GM21423 (cell line): ENCODE measurements around the gene SYT3.

Experiments used
- ATAC-seq: cut with Tn5 transposase; IDR thresholded peaks from one replicate; pipeline ENCODE4 v1.9.1; 2021; ENCODE audit warnings: mild to moderate bottlenecking, moderate library complexity; ENCODE audit not compliant: unreplicated experiment

Gene SYT3, protein sequence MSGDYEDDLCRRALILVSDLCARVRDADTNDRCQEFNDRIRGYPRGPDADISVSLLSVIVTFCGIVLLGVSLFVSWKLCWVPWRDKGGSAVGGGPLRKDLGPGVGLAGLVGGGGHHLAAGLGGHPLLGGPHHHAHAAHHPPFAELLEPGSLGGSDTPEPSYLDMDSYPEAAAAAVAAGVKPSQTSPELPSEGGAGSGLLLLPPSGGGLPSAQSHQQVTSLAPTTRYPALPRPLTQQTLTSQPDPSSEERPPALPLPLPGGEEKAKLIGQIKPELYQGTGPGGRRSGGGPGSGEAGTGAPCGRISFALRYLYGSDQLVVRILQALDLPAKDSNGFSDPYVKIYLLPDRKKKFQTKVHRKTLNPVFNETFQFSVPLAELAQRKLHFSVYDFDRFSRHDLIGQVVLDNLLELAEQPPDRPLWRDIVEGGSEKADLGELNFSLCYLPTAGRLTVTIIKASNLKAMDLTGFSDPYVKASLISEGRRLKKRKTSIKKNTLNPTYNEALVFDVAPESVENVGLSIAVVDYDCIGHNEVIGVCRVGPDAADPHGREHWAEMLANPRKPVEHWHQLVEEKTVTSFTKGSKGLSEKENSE

DNA sequence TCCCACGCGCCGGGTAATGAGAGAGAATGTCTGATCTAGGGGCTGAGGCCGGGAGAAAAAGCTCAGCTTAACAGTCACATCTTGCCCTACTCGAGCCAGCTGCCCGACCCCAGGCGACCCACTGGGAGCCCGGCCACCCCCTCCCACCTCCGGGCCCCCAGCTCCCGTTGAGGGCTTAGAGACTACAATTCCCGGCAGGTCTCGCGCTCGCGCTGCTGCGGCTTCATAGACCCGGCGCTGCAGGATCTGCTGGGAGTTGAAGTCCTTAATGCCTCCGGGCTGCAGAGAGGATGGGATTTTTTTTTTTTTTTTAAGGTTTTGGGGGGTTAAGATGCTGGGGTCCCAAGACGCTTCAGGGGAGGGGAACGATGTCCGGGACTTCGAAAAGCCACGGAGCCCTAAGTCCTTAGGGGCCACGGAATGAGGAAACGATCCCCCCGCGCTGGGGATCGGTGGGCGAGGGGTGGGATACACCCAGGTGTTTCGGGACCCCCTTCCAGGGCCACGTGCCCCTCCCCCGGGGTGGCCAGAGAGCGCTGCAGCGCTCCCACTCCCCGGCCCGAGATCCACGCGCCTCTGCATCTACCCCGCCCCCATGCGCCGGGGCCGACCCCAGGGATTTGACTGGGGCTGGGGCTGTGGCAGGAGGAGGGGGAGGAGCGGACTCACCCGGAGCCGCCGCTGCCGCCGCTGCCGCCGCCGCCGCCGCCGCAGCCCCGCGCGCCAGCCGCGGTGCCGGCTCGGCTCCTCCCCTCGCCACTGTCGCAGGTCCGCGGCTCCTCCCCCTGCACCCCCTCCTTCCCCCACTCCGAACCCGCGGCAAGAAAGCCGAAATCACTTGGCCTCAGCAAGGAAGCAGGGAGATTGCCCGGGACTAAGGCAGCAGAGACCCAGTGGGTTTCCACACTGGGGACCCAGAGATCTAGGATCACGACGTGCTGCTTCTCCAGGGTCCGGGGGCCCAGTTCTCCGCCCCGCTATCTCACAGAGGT is at the start of gene SYT3:
Gene SYT3, minus strand, starts transcription at position 761 of the 992 bp plus-strand sequence. CDS start 2,470 bp downstream, outside the sequence.
- no peak for ATAC-seq

DNA sequence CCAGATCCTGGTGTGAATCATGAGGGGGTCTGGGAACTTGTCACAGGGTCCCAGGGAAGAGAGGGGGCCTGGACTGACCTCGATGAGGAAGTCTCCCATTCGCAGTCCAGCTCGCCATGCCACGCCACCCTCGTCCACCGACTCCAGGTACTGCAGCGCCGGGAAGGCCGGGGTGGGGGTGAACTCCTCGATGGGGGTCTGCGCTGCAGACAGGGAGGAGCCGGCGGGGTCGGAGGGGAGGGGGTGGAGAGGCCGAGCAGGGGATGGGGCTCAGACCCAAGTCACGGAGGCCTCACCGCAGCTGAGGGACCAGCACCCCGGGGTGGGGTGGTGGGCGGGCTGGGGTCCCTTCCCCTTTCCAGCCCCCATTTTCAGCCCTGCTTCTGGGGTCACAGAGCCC is 49.1 kb upstream of the SYT3 start:
- no peak for ATAC-seq

DNA sequence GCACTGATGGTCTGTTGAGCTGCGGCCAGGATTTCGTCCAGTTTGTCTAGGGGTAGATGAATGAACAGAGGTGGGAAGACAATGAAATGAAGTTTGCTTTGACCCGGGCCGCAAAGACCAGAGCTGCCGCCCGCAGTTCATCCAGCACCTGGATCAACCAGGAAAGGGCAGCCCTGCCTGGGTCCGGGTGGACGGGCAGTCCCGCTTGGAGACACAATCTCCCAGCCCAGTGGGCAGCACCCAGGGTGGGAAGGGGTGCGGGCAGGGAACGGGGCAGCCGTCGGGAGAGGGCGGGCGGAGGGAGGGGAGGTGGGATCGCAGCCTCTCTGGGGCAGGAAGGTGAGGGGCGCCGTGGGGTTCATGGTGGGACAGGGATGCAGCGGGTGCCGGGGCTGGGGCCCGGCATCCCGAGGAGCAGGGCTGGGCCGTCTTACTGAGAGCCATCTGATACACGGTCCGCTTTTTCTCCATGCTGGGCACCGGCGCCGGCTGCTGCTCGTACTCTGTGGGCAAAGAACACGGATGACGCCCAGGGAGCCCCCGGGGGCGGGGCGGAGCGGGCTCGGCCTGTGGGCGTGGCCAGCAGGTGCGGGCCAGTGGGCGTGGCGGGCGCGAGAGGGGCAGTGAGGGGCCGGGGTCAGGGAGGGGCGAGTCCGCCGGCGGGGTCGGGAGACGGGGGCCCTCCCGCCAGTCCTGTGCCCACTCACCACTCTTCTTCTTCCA is 46.8 kb upstream of the SYT3 start:
- ATAC-seq, result no peak

DNA sequence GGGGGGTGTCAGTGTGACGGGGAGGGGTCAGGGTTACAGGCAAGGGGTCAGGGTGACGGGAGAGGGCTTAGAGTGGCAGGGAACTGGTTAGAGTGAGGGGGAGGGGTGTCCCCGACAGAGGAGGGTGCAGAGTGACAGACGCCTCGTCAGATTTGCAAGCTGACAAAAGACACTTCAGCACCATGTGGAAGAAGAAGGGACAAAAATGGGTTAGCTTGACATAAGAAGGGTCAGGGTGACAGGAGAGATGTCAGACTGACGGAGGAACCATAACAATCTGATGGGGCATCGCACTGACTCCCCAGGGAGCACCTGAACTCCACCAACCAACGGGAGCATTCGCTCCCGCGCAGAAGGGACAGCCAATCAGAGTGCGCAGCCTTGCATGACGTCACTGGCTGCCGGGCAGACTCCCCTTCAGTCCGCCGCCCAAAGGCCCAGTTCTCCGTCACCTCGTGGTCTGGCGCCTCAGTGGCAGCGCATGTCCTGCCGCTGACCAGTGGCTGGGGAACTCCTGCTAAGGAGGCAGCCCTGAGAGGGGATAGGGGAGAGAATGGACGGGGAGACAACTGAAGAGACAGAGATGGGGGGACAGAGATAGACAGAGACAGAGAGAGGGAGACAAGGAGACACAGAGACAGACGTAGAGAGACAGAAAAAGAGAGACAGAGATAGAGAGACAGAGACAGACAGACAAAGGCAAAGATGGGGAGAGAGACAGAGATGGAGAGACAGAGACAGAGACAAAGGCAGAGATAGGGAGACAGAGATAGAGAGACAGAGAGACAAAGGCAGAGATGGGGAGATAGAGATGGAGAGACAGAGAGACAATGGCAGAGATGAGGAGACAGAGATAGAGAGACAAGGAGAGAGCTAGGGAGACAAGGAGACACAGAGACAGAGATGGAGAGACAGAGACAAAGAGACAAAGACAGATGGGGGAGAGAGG is 39.8 kb upstream of the SYT3 start:
- peak; percentile 68 for ATAC-seq

DNA sequence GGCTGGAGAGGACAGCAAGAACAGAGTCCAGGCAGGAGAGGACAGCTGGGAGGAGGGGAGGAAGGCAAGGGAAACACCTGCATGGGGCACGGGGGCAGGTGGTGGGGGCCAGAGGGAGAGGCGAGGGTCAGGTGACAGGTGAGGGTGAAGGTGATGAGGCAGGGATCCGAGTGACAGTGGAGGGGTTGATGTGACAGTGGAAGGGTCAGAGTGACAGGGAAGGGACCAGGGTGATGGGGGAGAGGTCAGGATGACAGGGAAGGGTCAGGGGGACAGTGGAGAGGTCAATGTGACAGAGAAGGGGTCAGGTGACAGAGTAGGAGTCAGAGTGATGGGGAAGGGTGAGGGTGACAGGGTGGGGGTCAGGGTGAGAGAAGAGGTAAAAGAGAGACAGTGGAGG is 38.6 kb upstream of the SYT3 start:
- ATAC-seq, result no peak

DNA sequence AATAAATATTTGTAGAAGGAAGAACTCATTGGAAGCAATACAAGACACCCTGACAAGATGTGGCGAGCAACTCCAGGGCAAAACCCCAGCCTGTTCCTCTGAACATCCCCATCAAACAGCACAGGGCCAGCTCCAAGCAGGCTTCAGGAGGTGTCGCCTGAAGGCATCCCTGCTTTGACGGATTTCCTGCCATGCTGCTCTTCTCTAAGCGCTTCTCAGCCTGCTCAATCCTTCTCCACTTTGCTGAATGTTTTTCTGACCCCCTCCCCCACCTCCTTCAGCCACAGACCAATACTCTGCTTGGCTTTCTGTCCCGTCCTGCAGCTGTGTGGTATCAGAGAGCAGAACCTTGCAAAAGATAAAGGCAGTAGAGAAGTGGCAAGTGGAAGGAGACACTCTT is 38.0 kb upstream of the SYT3 start:
- ATAC-seq, result no peak

DNA sequence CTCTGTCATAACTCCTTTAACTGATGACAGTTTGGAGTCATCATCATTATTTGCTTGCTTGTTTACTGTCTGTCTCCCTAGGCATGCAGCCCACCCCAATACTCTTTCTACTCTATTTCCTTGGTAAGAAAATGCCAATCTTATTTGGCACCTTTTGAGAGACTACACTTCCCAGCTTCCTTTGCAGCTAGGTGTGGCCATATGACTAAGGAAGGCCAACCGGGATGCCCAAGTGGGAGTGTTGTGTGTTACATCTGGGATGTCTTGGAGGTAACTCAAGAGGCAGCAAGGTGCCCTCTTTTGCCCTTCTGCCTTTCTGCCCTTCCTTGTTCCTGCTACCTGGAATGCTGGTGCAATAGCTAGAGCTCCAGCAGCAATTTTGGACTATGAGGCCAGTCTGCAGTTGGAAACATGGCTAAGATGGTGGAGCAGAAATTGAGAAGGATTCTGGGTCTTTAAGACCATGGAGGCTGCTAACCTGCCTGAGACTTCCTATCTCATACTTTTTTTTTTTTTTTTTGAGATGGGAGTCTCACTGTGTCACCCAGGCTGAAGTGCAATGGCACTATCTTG is 37.0 kb upstream of the SYT3 start:
- ATAC-seq, result no peak

DNA sequence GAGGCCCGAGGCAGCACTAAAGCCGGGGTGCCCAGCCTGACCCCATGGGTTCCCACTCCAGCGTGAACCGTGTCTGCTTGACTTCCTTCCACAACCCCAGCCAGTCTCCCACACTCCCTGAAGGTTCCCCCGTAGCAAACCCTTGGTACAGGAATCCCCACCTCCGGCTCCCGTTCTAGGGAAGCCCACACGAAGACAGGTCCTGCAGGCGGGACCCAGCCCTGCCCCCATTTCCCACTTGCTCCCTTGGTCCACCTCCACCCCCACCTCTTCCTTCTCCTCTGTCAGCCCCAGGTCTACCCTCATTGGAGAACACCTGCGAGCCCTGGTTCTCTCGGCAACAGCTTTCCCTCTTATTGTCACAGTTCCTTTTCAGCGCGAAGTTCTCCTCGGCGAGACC is 33.4 kb upstream of the SYT3 start:
- no peak for ATAC-seq

DNA sequence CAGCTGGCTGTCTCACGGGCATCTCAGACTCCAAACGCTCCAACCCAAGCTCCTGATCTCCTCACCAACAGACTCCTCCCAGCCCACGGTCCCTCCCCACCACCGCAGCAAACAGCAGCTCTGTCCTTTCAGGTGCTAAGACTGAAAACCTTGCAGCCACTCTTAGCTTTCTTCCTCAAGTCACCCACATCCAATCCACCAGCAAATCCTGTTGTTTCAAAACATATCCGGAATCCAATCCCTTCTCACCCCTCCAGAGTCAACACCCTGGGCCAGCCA is 30.4 kb upstream of the SYT3 start:
- no peak for ATAC-seq

DNA sequence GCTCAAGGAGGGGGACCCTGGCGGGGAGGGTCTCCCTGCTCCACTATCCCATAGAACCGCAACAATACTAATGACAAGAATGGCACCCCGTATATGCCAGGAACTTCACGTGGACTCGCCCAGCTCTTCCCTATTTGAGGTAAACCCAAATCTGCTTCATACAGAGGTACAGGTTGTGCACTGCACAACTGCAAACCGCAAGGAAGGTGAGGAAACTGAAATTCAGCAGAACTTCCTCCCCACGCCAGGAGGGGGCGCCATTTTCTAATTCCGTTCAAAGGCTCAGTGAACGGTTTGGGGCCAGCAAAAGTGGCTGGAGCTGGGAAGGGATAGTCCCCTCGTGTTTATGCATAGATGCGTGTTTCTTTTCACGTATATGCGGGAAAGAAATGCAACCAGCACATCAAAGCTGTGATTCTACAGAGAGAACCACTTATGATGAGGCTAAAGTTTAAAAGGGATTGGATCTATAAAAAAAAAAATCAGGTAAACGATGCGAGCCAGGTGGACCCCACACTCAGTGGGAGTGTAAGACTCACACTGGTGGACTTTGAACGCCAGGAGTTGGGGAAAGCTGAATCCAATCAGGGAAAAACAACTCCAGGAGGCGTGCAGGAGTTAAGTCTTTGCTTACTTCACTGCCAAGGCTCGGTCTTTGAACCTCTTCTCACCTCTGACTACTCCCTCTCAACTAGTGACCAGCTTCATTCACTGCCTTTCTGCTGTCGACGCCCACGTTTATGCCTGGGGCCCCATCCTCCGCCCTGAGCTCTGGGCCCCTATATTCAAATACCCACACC is 29.8 kb upstream of the SYT3 start:
- no peak for ATAC-seq

DNA sequence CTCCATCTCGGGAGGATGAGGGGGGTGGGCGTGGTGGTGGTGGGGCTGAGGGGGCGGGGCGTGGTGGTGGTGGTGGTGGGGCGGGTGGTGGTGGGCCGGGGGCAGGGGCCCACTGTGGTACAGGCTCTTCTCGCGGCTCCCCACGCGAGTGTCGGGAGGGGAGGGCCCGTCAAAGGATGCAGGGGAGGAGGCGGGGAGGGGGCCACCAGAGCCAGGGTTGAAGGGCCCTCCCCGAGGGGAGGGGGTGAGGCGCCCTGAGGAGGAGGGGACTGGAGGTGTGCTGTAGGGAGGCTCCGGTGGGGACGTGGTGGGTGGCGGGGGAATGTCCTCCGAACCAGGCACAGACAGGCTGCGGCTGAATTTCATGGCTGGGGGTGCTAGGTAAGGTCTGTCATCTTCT is 29.2 kb upstream of the SYT3 start:
- no peak for ATAC-seq

DNA sequence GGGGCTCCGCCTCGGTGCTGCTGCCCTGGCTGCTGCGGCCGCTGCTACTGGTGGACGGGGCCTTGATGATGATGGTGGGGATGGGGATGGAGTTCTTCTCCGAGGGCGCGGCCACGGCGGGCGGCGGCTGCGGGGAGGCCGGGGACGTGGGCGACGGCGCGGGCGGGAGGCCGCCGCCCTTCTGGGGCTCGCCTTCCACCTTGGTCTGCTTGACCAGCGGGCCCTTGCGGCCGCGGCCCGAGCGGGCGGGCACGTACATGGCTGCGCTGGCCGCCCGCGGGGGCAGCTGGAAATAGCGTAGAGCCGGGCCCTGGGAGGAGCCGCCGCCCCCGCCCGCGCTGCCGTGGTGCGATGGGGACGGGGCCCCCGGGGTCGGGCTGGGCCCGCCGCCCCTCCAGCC is 28.7 kb upstream of the SYT3 start:
- no peak for ATAC-seq

DNA sequence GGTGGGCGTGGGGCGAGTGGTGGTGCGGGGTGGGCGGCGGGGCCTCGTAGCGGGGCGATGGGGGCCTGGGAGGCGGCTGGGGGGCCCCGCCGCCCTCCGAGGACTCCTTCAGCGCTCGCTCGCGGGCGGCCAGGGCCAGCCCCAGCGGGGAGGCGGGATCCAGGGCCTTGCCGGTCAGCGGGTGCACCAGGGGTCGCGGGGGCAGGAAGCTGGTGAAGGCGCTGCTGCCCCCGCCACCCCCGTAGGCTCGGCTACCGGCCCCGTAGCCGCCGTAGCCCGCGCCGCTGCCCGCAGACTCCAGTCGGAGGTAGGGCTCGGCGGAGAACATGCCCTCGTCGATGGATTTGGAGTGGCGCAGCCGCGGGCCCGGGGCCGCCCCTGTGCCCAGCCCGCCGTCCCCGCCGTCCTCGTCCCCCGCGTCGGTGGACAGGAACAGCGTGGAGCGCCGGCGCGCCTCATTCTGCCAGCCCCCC is 28.1 kb upstream of the SYT3 start:
- ATAC-seq, result no peak

DNA sequence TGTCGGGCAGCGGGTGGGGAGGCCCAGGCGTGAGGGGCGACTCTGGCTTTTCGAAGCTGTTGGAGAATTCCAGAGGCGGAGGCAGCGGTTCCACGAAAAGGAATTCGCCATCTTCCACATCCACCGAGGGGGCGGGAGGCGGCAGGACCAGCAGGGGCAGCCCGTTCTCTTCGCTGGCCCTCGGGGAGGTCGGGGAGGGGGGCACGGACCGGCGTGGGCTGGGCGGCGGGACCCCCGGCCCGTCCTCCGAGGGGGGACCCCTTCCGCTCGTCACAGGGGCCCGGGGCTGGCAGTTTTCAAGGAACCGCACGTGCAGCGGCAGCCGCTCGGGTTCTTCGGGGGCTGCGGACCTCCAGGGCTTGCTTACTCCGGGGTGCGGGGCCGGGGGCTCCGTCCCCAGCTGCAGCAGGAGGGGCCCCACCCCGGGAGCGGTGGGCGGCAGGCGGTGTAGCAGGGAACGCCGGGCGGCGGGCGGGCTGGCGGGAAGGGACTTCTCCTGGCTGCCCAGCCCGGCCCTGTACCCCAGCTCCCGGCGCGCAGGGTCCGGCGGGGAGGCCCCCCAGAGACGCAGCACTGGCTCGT is 27.6 kb upstream of the SYT3 start:
- ATAC-seq, result no peak

DNA sequence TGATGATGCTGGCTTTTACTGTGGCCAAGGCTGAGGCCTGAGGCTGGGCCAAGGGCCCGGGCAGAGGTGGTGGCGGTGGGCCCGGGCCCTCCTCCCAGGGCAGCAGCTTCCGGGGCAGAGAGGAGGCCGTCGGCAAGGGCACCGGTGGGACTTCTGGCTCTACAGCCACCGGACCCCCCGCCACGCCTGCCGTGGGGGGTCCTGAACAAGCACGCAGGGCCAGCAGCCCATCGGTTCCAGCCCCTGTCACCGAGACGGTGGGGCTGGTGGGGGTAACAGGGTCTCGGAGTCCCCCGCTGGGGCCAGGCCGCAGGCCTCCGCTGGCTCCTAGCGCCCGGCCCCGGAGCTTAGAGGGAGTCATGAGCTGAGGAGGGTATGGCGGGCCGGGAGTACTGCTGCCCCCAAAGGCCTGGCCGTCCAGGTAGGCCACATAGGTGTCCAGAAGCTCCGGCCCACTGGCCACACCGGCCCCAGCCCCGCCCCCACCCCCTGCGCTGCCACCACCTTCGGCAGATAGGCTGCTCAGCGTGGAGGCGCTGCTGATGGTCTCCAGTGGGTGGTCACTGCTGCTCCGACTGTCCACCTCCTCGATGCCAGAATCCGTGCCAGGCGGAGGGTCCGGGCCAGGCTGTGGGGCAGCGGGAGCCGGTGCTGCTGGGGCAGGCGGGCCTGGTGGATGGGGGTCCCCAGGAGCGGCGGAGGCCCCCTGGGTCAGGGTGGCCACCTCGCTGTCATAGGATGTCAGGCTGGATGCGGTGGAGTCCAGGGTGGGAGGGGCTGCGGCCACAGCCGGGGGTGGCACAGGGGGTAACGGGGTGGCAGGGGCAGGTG is 26.9 kb upstream of the SYT3 start:
- no peak for ATAC-seq

DNA sequence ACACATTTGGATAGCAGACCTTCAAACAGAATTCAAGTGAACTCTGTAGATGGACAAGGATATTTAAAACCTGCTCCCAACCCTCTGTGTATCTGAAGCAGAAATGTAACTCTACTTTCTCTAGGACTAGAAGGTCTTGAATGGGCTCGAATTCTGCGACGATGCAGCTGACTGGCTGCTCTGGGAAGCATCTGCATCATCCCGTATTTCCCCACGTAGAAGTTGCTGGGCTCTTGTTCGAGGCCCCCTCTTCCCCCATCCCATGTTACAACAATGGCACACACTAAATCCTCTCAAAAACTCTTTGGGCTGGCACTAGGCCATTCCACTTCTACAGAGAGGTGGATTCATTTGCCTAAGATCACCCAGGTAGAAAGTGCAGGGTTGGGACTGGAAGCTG is 24.5 kb upstream of the SYT3 start:
- ATAC-seq, result no peak

DNA sequence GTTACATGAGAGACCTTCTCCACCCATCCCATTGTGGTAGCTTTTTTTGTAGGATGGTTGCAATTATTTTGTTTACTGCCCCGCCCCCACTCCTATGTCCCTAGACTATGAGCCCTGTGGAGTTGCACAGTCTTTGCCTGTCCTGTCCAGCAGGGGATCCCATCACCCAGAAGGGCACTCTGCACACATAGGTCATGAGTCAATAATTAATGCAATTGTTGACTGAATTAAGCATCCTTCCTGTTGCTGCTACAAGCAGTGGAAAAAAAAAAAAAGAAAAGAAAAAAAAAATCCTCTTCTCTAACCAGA is 23.8 kb upstream of the SYT3 start:
- ATAC-seq, result no peak
